HG03432 (cell line): Measurements from ENCODE around the gene DTX4.
"Not testable (repeated sequence)": the region's sequence is repeated elsewhere in the genome, so short reads cannot be mapped to it uniquely, and the experiment has no call there.

Experiments
- ATAC-seq: cut with Tn5 transposase; IDR thresholded peaks from one replicate; pipeline ENCODE4 v1.9.1; 2021; ENCODE audit warnings: mild to moderate bottlenecking, moderate library complexity; ENCODE audit not compliant: unreplicated experiment

The DTX4 gene

GRCh38 chr11:59171508-59172322 lies at the start of gene DTX4:
Gene DTX4 (plus strand): TSS chr11:59172132. CDS start chr11:59172596, 464 bp downstream.
- ATAC-seq, result peak; percentile 78

GRCh38 chr11:59135648-59136461 lies 36.1 kb upstream of the DTX4 start:
- peak; percentile 98 for ATAC-seq

DNA sequence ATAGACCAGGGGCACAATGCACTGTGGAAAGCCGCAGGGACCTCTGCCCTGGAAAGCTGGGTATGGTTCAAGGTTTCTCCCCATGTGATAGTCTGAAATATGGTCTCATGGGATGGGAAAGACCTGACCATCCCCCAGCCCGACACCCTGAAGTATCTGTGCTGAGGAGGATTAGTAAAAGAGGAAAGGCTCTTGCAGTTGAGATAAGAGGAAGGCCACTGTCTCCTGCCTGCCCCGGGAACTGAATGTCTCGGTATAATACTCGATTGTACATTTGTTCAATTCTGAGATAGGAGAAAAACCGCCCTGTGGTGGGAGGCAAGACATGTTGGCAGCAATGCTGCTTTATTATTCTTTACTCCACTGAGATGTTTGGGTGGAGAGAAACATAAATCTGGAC lies 35.4 kb upstream of the DTX4 start:
- not testable (repeated sequence) for ATAC-seq

GRCh38 chr11:59137190-59137589 lies 34.7 kb upstream of the DTX4 start:
- ATAC-seq, result no peak

- ATAC-seq, result no peak
Observed at GRCh38 chr11:59138643-59139042, 33.3 kb upstream of the DTX4 start.

GRCh38 chr11:59141191-59141590 lies 30.7 kb upstream of the DTX4 start:
- no peak for ATAC-seq

DNA sequence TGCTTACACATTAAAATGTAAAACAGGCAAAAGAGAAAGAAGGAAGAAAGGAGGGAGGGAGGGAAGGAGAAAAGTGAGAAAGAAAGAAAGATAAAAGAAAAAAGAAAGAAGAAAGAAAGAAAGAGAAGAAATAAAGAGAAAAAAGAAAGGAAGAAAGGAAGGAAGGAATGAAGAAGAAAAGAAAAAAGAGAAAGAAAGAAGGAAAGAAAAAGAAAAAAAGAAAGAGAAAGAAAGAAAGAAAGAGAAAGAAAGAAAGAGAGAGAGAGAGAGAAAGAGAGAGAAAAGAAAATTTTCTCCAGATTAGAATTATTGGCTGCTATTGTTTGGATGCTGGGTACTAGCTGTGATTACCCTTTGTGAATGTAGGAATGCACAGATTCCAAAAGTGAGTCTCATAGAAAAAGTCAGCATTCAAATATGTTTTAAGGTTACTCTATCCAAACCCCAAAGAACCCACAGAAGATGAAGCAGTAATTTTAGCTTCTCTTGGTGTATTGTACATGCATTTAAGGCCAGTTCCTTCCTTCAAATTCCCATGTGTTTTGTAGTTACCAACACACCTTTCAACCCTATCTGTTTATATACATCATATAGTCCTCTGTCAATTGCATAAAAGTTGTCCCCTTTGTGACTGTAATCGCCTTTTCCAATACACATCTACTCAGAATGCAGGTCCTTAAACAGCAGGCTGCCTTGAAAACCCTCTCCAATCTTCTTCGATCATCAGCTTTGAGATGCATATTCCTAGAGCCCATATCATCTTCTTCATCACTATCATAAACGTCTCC lies 30.1 kb upstream of the DTX4 start:
- ATAC-seq, result no peak

DNA sequence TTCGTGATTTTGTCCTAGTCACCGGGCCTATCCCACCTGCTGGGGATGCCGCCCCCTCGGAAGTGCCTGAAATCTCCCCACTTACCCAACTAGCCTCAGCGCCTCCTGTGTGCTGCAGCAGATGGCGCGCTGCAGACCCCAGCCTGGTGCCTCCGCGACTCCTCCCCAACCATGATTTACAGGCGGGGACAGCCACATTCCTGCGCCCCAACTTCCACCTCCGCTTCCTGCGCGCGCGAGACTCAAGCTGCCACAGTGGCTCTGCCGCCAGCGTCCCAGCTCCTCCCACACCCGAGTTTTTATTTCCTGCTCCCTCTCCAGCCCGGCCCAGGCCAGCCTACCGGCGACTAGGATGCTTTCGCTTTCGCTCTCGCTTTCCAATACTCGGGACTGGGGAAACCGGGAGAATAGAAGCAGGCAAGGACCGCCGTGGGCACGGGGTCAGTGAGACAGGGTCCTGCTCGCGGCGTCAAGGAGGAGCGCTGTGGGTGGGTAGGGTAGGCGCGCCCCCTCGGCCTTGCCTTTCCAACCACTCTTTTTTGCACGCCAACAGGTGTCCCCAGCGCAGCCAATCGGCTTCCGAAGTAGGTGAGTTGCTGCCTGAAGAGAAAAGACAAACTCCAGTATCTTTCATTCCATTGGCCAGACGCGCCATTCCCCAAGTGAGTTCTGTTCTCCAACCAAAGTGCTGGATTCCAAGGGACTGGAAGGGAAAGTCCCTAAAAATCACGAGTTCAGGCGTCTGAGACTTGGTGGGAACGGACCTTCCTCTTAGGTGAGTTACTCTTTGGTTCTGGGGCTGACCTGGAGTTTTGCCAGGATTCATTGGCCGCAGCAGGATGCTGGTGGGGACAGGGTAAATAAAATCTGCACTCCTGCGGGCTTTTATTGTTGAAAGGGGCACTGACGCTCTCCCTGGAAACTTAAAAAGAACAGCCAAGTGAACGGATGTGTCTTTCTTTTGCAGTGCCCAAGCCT lies 29.1 kb upstream of the DTX4 start, which contains the start of gene FAM111A:
FAM111A (plus strand) TSS at position 327 of the 978 bp plus-strand sequence. CDS start 6,017 bp downstream, outside the sequence.
- peak; percentile 83 for ATAC-seq

DNA sequence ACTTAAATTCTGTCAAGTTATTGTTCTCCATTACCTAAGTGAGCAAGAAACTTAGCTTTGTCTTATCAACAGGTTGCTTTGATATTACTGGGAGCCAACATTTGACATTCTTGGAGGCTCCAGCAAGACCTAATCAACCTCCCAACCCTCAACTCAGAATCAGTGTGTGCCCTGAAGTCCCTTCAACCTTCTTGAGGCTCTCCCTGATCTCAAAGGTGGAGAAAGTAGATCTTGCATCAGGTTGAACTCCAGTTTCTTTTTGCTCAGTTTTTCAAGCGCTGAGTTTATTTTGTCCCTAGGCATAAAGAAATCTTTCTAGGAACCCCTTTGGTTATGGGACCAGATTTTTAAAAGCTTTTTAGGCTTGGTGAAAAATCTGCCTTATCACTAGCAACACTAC lies 27.8 kb upstream of the DTX4 start:
- ATAC-seq, result no peak

GRCh38 chr11:59144579-59145345 lies 27.2 kb upstream of the DTX4 start:
- peak; percentile 64 for ATAC-seq

- no peak for ATAC-seq
Observed at GRCh38 chr11:59145534-59145933, 26.4 kb upstream of the DTX4 start.

DNA sequence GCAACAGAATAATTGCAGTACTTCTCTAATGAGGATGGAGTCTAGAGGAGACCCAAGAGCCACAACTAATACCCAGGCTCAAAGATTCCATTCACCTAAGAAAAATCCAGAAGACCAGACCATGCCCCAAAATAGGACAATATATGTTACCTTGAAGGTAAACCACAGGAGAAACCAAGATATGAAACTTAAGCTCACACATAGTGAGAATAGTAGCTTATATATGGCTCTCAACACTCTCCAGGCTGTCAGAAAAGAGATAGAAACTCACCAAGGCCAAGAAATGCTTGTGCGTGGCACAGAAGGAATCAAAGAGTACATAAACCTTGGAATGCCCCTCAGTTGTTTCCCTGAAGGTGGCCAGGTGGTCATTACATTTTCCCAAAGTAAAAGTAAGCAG lies 20.2 kb upstream of the DTX4 start:
- ATAC-seq, result peak; percentile 64

DNA sequence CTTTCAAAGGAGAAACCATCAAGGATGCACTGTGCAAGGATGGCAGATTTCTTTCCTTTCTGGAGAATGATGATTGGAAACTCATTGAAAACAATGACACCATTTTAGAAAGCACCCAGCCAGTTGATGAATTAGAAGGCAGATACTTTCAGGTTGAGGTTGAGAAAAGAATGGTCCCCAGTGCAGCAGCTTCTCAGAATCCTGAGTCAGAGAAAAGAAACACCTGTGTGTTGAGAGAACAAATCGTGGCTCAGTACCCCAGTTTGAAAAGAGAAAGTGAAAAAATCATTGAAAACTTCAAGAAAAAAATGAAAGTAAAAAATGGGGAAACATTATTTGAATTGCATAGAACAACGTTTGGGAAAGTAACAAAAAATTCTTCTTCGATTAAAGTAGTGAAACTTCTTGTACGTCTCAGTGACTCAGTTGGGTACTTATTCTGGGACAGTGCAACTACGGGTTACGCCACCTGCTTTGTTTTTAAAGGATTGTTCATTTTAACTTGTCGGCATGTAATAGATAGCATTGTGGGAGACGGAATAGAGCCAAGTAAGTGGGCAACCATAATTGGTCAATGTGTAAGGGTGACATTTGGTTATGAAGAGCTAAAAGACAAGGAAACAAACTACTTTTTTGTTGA lies 19.5 kb upstream of the DTX4 start:
- ATAC-seq, result peak; percentile 89

GRCh38 chr11:59154610-59155009 lies 17.3 kb upstream of the DTX4 start:
- no peak for ATAC-seq

DNA sequence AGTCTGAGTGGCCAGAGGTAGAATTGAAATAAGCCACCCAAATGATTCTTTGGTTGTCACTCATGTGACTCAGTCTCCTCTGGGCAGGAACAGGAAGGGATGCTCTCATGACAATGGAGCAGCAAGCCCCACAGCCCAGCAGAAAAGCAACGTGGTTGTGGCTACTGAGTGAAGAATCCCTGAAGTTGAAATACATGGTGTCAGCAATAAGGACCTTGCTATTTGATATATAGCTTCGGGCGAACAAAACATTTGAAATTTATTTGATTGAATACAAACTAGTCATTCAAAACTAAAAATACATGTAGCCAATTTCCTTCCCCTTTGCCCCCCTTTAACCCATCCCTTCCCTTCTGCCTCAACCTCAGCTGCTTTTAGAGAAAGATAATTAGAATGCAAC lies 14.5 kb upstream of the DTX4 start:
- no peak for ATAC-seq

DNA sequence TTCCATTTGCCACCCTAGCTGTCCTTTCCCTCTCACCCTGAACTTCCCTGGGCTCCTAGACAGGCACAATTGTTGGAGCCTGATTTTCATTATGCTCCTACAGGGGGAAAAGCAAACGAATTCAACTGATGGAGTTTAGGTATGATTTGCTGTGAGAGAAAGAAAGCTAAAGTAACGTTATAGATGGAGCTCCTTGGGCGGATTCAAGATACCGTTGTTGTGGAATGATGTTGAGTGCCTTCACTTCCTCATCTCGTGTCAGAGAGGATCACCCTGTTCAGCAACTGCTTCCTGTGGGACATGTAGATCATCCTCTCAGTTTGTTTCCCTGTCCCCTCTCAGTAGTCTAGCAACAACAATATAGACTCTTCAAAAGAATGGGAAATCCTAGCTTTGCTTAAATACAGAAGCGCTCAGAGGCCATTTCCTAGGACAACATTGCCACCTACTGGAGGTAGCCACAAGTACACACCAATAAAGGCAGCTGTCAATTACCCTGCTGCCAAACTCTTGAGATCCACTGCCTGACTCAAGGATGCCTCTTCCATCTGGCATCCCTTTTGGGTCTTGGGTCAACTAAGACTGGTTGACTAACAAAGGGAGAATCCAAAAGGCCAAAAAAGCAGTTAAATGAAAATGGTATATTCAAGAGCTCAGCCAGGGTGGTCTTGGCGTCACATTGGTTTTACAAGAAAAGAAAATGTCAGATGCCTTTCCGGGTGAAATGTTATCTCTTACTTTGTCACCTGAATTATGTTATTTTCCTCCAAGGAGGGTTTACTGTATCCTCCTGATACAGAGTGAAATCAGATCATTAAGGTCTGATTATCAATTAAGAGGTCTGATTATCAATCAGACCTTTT lies 13.5 kb upstream of the DTX4 start:
- peak; percentile 95 for ATAC-seq

DNA sequence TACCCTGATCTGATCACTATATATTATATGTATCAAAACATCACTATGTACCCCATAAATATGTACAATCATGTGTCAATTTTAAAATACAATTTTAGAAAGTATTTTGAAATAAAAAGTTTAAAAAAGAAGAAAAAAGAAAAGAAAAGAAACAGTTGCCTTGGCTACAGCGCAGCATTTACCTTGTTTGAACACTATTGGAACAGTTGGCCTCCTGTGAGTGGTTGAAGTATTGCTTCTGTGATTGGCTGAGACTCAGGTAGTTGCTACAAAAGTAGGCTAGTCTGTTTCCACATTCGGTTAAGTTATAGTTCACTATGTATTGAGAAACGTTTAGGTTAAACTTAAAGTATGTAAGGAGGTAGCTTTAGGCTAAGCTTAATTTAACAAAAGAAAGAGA lies 7.9 kb upstream of the DTX4 start:
- no peak for ATAC-seq
